Measurements from ENCODE around the gene EPHB1.

EPHB1 gene

GRCh38 chr3:134809427-134810051, 14.5 kb downstream of the EPHB1 start:
- DNase-seq (ENCODE audit: low read depth in 2 of 2): no peak

- no peak for DNase-seq (ENCODE audit: low read depth in 2 of 2)
Observed at GRCh38 chr3:134810052-134810435, 15.0 kb downstream of the EPHB1 start.

- DNase-seq (ENCODE audit: low read depth in 2 of 2): no peak
Observed at GRCh38 chr3:134810850-134811249, 15.8 kb downstream of the EPHB1 start.

GRCh38 chr3:134813618-134814017, 18.6 kb downstream of the EPHB1 start:
- no peak for DNase-seq (ENCODE audit: low read depth in 2 of 2)

GRCh38 chr3:134815519-134815918, 20.5 kb downstream of the EPHB1 start:
- DNase-seq (ENCODE audit: low read depth in 2 of 2): no peak

- DNase-seq (ENCODE audit: low read depth in 2 of 2): no peak
Observed at GRCh38 chr3:134816623-134817022, 21.6 kb downstream of the EPHB1 start.

GRCh38 chr3:134817297-134817696, 22.2 kb downstream of the EPHB1 start:
- no peak for DNase-seq (ENCODE audit: low read depth in 2 of 2)

GRCh38 chr3:134820994-134821393, 25.9 kb downstream of the EPHB1 start:
- no peak for DNase-seq (ENCODE audit: low read depth in 2 of 2)

- DNase-seq (ENCODE audit: low read depth in 2 of 2): no peak
Observed at GRCh38 chr3:134822090-134822489, 27.0 kb downstream of the EPHB1 start.

GRCh38 chr3:134823679-134824078, 28.6 kb downstream of the EPHB1 start:
- no peak for DNase-seq (ENCODE audit: low read depth in 2 of 2)

GRCh38 chr3:134824791-134825190, 29.7 kb downstream of the EPHB1 start:
- no peak for DNase-seq (ENCODE audit: low read depth in 2 of 2)

- DNase-seq (ENCODE audit: low read depth in 2 of 2): no peak
Observed at GRCh38 chr3:134827213-134827612, 32.2 kb downstream of the EPHB1 start.

GRCh38 chr3:134829721-134830120, 34.7 kb downstream of the EPHB1 start:
- DNase-seq (ENCODE audit: low read depth in 2 of 2): no peak

- DNase-seq (ENCODE audit: low read depth in 2 of 2): no peak
Observed at GRCh38 chr3:134832585-134832984, 37.5 kb downstream of the EPHB1 start.

- no peak for DNase-seq (ENCODE audit: low read depth in 2 of 2)
Observed at GRCh38 chr3:134833453-134834163, 38.5 kb downstream of the EPHB1 start.

GRCh38 chr3:134836921-134837320, 41.9 kb downstream of the EPHB1 start:
- no peak for DNase-seq (ENCODE audit: low read depth in 2 of 2)

- DNase-seq (ENCODE audit: low read depth in 2 of 2): no peak
Observed at GRCh38 chr3:134838599-134838998, 43.5 kb downstream of the EPHB1 start.

- DNase-seq (ENCODE audit: low read depth in 2 of 2): no peak
Observed at GRCh38 chr3:134839422-134839821, 44.4 kb downstream of the EPHB1 start.

- DNase-seq (ENCODE audit: low read depth in 2 of 2): no peak
Observed at GRCh38 chr3:134839990-134840389, 44.9 kb downstream of the EPHB1 start.

GRCh38 chr3:134840459-134840858, 45.4 kb downstream of the EPHB1 start:
- no peak for DNase-seq (ENCODE audit: low read depth in 2 of 2)

GRCh38 chr3:134846084-134846483, 51.0 kb downstream of the EPHB1 start:
- no peak for DNase-seq (ENCODE audit: low read depth in 2 of 2)

- DNase-seq (ENCODE audit: low read depth in 2 of 2): no peak
Observed at GRCh38 chr3:134846911-134847317, 51.9 kb downstream of the EPHB1 start.

GRCh38 chr3:134847349-134847748, 52.3 kb downstream of the EPHB1 start:
- DNase-seq (ENCODE audit: low read depth in 2 of 2): no peak

GRCh38 chr3:134849561-134849960, 54.5 kb downstream of the EPHB1 start:
- DNase-seq (ENCODE audit: low read depth in 2 of 2): no peak

Measured in stimulated activated CD8-positive, alpha-beta memory T cell treated with anti-CD3 and anti-CD28 coated beads, Interleukin-15, amount 100 ng/mL, for 48 hours (primary cell).